Mesangial cell (primary cell): ENCODE results near the gene PNCK. TPM values are rescaled to one million over a fixed set of nuclear protein-coding genes. Genes with fewer than 3 reads are reported as not detected.

Experiments
- total RNA-seq: library from RNA; depleted of rRNA; stranded (reverse); fragments of >200 nt; gene quantifications from 2 replicates; pipeline ENCODE4 v1.2.3, GENCODE V29; 2015

The PNCK gene
- 1.1 TPM in 1 of 2 replicates, not detected in the other for total RNA-seq

DNA sequence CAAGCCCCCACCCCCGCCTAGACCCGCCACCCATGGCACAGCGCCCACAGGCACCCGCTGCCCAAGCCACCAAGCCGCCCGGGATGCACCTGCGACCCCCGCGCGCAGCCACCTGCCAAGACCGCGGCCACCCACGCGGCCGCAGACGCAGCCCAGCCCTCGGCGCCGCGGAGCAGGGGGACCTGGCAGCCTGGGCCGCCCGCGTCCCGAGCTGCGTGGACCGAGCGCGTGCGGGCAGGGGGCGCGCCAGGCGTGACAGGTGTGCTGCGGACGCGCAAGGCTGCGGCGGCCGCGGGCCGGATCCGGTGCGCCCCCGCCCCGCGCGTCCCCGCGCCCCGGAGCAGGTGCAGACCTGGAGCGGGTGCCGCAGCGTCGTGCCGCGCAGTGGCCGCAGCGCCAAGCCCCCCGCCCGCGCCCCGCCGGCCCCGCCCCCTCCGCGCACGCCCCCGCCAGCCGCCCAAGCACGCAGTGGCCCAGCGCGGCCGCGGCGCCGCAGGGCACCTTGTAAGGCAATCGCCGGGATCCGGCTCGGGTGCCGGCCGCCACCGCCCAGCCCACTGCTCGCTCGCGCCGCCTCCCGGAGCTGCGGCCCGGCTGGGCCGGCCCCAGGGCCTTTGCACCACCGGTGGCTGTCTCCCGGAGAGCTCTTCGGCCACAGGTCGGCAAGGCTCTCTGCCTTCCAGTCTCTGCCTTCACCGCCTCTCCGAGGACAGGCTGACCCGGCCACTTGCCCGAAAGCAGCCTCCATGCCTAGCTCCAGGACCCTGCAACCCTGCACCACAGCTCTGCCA is at the start of gene PNCK:
TSS of gene PNCK (minus strand) at position 386 of the 791 bp plus-strand sequence. CDS start 737 bp downstream, outside the sequence.

GRCh38 chrX:153687121-153688039 is 13.8 kb upstream of the PNCK start, which contains the start of gene SLC6A8:
Gene SLC6A8 (plus strand): TSS chrX:153687926. CDS start chrX:153688575, 649 bp downstream.

DNA sequence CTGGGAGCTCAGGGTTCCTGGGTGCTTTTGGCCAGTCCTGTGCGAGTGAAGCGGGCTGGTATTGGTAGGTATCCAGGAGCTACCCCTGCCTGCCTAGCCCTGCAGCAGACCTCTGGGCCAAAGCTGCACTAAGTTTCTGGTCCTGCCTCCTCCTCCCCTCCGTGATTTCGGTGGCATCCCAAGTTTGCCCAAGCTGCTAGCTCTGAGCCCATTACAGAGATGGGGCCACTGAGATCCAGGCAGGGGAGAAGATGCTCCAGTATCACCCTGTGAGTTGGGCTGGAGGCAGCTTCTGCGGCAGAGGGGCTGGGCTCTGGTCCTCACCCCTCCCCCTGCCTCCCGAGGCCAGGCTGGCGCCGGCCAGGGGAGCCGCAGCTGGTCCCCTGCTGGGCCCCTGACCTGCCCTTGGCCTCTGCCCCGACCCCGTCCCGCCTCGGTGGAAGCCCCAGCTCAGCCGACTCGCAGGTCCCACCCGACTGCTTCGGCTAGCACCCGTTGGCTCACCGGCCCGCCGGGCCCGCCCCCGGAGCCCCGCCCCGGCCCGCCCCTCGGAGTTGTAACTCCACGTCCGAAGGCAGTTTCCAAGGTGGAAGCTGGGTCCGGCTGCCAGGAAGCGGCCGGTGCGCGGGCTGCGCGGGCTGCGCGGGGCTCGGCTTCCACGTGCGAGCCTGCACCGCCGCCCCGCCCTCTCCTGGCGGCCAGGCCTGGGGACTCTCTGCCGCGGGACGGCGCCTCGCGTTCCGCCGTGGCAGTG is 26.8 kb downstream of the PNCK start, which contains the start of gene DUSP9:
TSS of gene DUSP9 (plus strand) at position 584 of the 754 bp plus-strand sequence. CDS start 751 bp downstream, outside the sequence.

Other genes with a start within 250 kb of the PNCK start
- 0.13 and 0.98 TPM in 2 replicates for gene TREX2, start 227.8 kb downstream of the PNCK start, total RNA-seq
- gene HAUS7, start 203.2 kb downstream of the PNCK start, total RNA-seq, result 17.1 and 48.6 TPM in 2 replicates
- gene BGN, start 178.8 kb downstream of the PNCK start, total RNA-seq, result 17.4 and 86.5 TPM in 2 replicates
- under 0.01 TPM in 1 of 2 replicates, not detected in the other for gene ATP2B3, start 156.2 kb downstream of the PNCK start, total RNA-seq
- 33.3 and 50.8 TPM in 2 replicates for gene CCNQ, start 74.7 kb downstream of the PNCK start, total RNA-seq
- 0.13 and 1.3 TPM in 2 replicates for gene DUSP9, start 26.6 kb downstream of the PNCK start, total RNA-seq
- gene SLC6A8, start 14.1 kb upstream of the PNCK start, total RNA-seq, result 18.7 and 53.7 TPM in 2 replicates
- gene BCAP31, start 50.6 kb upstream of the PNCK start, total RNA-seq, result 78.3 and 104 TPM in 2 replicates
- 9.8 and 22.2 TPM in 2 replicates for gene ABCD1, start 51.0 kb upstream of the PNCK start, total RNA-seq
- 4.6 and 8.4 TPM in 2 replicates for gene PLXNB3, start 90.4 kb upstream of the PNCK start, total RNA-seq
- gene SRPK3, start 107.2 kb upstream of the PNCK start, total RNA-seq, result 1.9 TPM in 1 of 2 replicates, not detected in the other
- 91.7 and 93.4 TPM in 2 replicates for gene IDH3G, start 120.6 kb upstream of the PNCK start, total RNA-seq
- gene SSR4, start 120.9 kb upstream of the PNCK start, total RNA-seq, result 224 and 257 TPM in 2 replicates
- gene PDZD4, start 156.7 kb upstream of the PNCK start, total RNA-seq, result under 0.01 and 0.13 TPM in 2 replicates
- 15.6 and 37.3 TPM in 2 replicates for gene L1CAM, start 212.4 kb upstream of the PNCK start, total RNA-seq
- not detected in 2 replicates for gene AVPR2, start 230.9 kb upstream of the PNCK start, total RNA-seq